H1 (cell line): ENCODE data around the gene CBX4. TPM values are rescaled to one million over a fixed set of nuclear protein-coding genes. Genes with fewer than 3 reads are reported as not detected.

Source experiments
- ATF3 ChIP-seq: IDR thresholded peaks from 2 replicates; pipeline ENCODE4 v1.6.1; 2011; ENCODE audit warnings: low read depth, mild to moderate bottlenecking, low read length; ENCODE audit not compliant: insufficient read depth
- CHD7 ChIP-seq: fragments of 300-600 bp; sonication (generic); IDR thresholded peaks from 2 replicates; pipeline ENCODE4 v1.7.1; 2012; ENCODE audit warnings: low read length, moderate library complexity, mild to moderate bottlenecking, inconsistent platforms; ENCODE audit not compliant: insufficient replicate concordance
- CTCF ChIP-seq, 3 experiments: IDR thresholded peaks; 1 replicate in 2 of 3; 2 replicates in 1 of 3; pipeline versions ENCODE4 v1.5.1 to v1.6.1; 2011; ENCODE audit warnings: low read length in 3 of 3, mild to moderate bottlenecking in 3 of 3, inconsistent platforms in 2 of 3, low read depth in 1 of 3, moderate library complexity in 1 of 3; ENCODE audit not compliant: insufficient read depth in 1 of 3; ENCODE audit errors: control extremely low read depth in 1 of 3
- FOSL1 ChIP-seq: IDR thresholded peaks from 2 replicates; pipeline ENCODE4 v1.6.1; 2011; ENCODE audit warnings: mild to moderate bottlenecking, low read depth, low read length, moderate library complexity; ENCODE audit not compliant: insufficient read depth
- KDM4A ChIP-seq: IDR thresholded peaks from one replicate; pipeline ENCODE4 v1.7.1; 2012; ENCODE audit warnings: low read depth, mild to moderate bottlenecking, moderate library complexity, low read length, inconsistent platforms; ENCODE audit not compliant: severe bottlenecking
- SP1 ChIP-seq: IDR thresholded peaks from 2 replicates; pipeline ENCODE4 v1.6.1; 2011; ENCODE audit warnings: low read depth, low read length
- SUZ12 ChIP-seq: fragments of 200-600 bp; sonication (generic); IDR thresholded peaks from 2 replicates; pipeline ENCODE4 v1.6.1; 2012; ENCODE audit warnings: mild to moderate bottlenecking, inconsistent platforms, low read length, moderate library complexity, mixed read lengths
- polyA plus RNA-seq, 7 experiments: library from polyadenylated mRNA; depleted of rRNA in 3 of 7; stranded (reverse) in 5 of 7; unstranded in 2 of 7; fragments of >200 nt in 5 of 7; fragments of 200-250 nt in 2 of 7; gene quantifications; 1 replicate in 5 of 7; 2 replicates in 1 of 7; 4 replicates in 1 of 7; pipeline versions ENCODE4 v1.2.1 to v1.2.3, GENCODE V29; 2011 to 2013; ENCODE audit warnings: missing spikeins in 2 of 7, mixed read lengths in 2 of 7
- total RNA-seq: library from RNA; stranded (reverse); fragmentation: NEBNext Ultra II Directional; extraction: Animal tissue kit (Norgen Biotek cat#: 25700); gene quantifications from 2 replicates; pipeline ENCODE4 v1.2.1, GENCODE V29; 2021

CBX4 gene
- total and polyA plus RNA-seq, 2 of the 8 experiments (the other 6 are each of a cell fraction or from before 2014, with no cell fraction given) = 1.8 to 4.0 TPM

- no peak for TF ChIP-seq CHD7
- no peak for TF ChIP-seq CTCF (IDR thresholded peaks at IDR 0.05; ENCODE audit: control extremely low read depth in 1 of 3, insufficient read depth in 1 of 3, low read depth in 1 of 3, low read length in 3 of 3)
- no peak for TF ChIP-seq SP1
- peak; percentile 62 for TF ChIP-seq SUZ12
- peak; percentile 17 for TF ChIP-seq KDM4A
- no peak for TF ChIP-seq FOSL1
- no peak for TF ChIP-seq ATF3
Measured at GRCh38 chr17:79802736-79803420, 36.4 kb downstream of the CBX4 start (continued).
